ENCODE results near the gene DNASE1L3. TPM values are rescaled to one million over a fixed set of nuclear protein-coding genes. Genes with fewer than 3 reads are reported as not detected.

DNASE1L3 gene
- total and polyA plus RNA-seq, 2 of the 8 experiments (the other 6 are each of a cell fraction or from before 2014, with no cell fraction given): not detected

- Histone ChIP-seq H3K9me3 (ENCODE audit: insufficient read depth in 2 of 2, low read depth in 1 of 2, low read length in 1 of 2) (no peaks in the 10 kb centered on the region), H4K20me1 (replicated peaks in 1 of 2; ENCODE audit: control insufficient read depth in 1 of 2, insufficient read depth in 2 of 2, low read length in 2 of 2) (no peaks in the 10 kb centered on the region), H3K9ac (replicated peaks in 1 of 4; ENCODE audit: extremely low read depth in 1 of 4, low read depth in 3 of 4, low read length in 3 of 4) (no peak overlapping the region), H3K79me1 (ENCODE audit: low read depth, low read length) (no peaks in the 10 kb centered on the region), H2AK5ac (ENCODE audit: low read depth, low read length) (no peak overlapping the region), H3K36me3 (ENCODE audit: control insufficient read depth in 2 of 4, insufficient read depth in 4 of 4, low read length in 3 of 4) (no peaks in the 10 kb centered on the region), H2BK5ac (ENCODE audit: low read depth, low read length) (no peak overlapping the region), H3K4ac (replicated peaks; ENCODE audit: insufficient read length, low read depth, low read length) (no peak overlapping the region), H4K5ac (ENCODE audit: insufficient read length, low read depth, low read length) (no peak overlapping the region), H3K14ac (ENCODE audit: insufficient read length) (no peak overlapping the region), H2BK120ac (replicated peaks; ENCODE audit: low read depth, low read length) (no peak overlapping the region), H3K27me3 (replicated peaks in 1 of 4; ENCODE audit: control insufficient read depth in 3 of 4, extremely low read depth in 1 of 4, insufficient read depth in 3 of 4, low read length in 3 of 4) (peaks cover 0 to 3% (median 0%) of the 10 kb centered on the region in 4 experiments; a peak in 1 of 7 replicates), H3K4me3 (ENCODE audit: extremely low read depth in 1 of 4, insufficient read depth in 2 of 4, low read depth in 3 of 4, low read length in 4 of 4) (no peak overlapping the region), H3K23me2 (ENCODE audit: low read depth, low read length) (no peaks in the 10 kb centered on the region), H3K79me2 (ENCODE audit: control insufficient read depth in 1 of 2, insufficient read depth in 2 of 2, low read length in 2 of 2) (no peaks in the 10 kb centered on the region), H3K56ac (replicated peaks; ENCODE audit: insufficient read length, low read depth, low read length) (no peak overlapping the region), H2AFZ (ENCODE audit: low read length) (no peak overlapping the region), H2BK20ac (ENCODE audit: low read length) (no peak overlapping the region), H2BK15ac (ENCODE audit: low read length) (no peak overlapping the region), H4K91ac (replicated peaks; ENCODE audit: insufficient read length, low read length) (no peak overlapping the region), H3K18ac (ENCODE audit: extremely low read depth, low read length) (no peak overlapping the region), H3K4me2 (ENCODE audit: insufficient read depth in 1 of 2, low read depth in 2 of 2, low read length in 2 of 2) (no peak overlapping the region), H4K8ac (ENCODE audit: extremely low read depth, insufficient read depth, low read length) (no peak overlapping the region), H3K23ac (ENCODE audit: insufficient read length) (no peak overlapping the region), H3K27ac (ENCODE audit: low read depth, low read length) (no peak overlapping the region), H3K4me1 (replicated peaks in 1 of 4; ENCODE audit: control insufficient read depth in 3 of 4, insufficient read depth in 4 of 4, low read length in 3 of 4) (no peaks in the 10 kb centered on the region), H2BK12ac (ENCODE audit: low read depth, low read length) (no peak overlapping the region)
- 85% methylated on average over 4 of the region's 4 CpGs; no CpG with 5 or more reads in 1 of the 2 experiments for WGBS, 2 experiments (ENCODE audit: extremely low coverage in 1 of 2, insufficient coverage in 1 of 2, insufficient read length in 1 of 2, insufficient replicate concordance in 2 of 2, low coverage in 1 of 2, low lambda C conversion rate in 2 of 2, missing lambda C conversion rate in 1 of 2)
- ChIA-PET POLR2A (ENCODE audit: partially characterized antibody) (no interaction called here), CTCF (ENCODE audit: partially characterized antibody) (interaction anchor here (0.6 to 2.6 kb wide), 6 partner anchors 10 to 1464 kb away, joined by 3 to 11 read pairs (median 4); no protein-coding TSS in a partner anchor)
- no peak for DNase-seq (ENCODE audit: low read depth in 1 of 2, low spot score in 2 of 2)
- TF ChIP-seq SRF (IDR thresholded peaks at IDR 0.05; ENCODE audit: low read depth, low read length): no peak
- TF ChIP-seq CBX8 (IDR thresholded peaks at IDR 0.05; ENCODE audit: borderline replicate concordance, low read depth, low read length): no peak
- TF ChIP-seq POU5F1 (IDR thresholded peaks at IDR 0.05; ENCODE audit: low read depth, low read length): no peak
- no peak for TF ChIP-seq CHD1 (IDR thresholded peaks at IDR 0.05; ENCODE audit: low read depth, low read length)
- TF ChIP-seq KDM1A (IDR thresholded peaks at IDR 0.05; ENCODE audit: borderline replicate concordance, low read length): no peak
- TF ChIP-seq RBBP5 (IDR thresholded peaks at IDR 0.05; ENCODE audit: borderline replicate concordance, low read depth, low read length): no peak
- no peak for TF ChIP-seq SAP30 (IDR thresholded peaks at IDR 0.05; ENCODE audit: insufficient read depth, insufficient replicate concordance, low read length)
- no peak for TF ChIP-seq CREB1 (IDR thresholded peaks at IDR 0.05)
- no peak for TF ChIP-seq SP1 (IDR thresholded peaks at IDR 0.05; ENCODE audit: low read depth, low read length)
- FAIRE-seq: no peak
Observed at GRCh38 chr3:58207954-58208353, 2.8 kb downstream of the DNASE1L3 start.

Data from H1 (cell line).